GM12878 (cell line): ENCODE data around the gene ASIC2. TPM values are rescaled to one million over a fixed set of nuclear protein-coding genes. Genes with fewer than 3 reads are reported as not detected.

ENCODE experiments used
- ATAC-seq: fragments of 200-7000 bp; cut with Tn5 transposase; 3 replicates; pipeline ENCODE4 v1.9.1; 2020; ENCODE audit warnings: mild to moderate bottlenecking, moderate library complexity
- BruUV-seq: library from RNA; stranded (reverse); fragments of 400-500 nt; replicated peaks from 2 replicates; lab custom pipeline; 2021; lab: Mats Ljungman, UMichigan
- CTCF ChIA-PET: fragments of 300-600 bp; sonication (Branson Sonifier 250); formaldehyde crosslinking; extraction: SDS; loops from one replicate; lab custom pipeline; 2021; ENCODE audit warnings: inconsistent platforms; lab: Yijun Ruan, JAX
- POLR2A ChIA-PET: fragments of 350-600 bp; formaldehyde crosslinking; extraction: SDS; loops from one replicate; lab custom pipeline; 2021; ENCODE audit warnings: inconsistent platforms; lab: Charles Lee
- RAD21 ChIA-PET: fragments of 300-600 bp; sonication (Branson Sonifier 250); formaldehyde crosslinking; loops from one replicate; lab custom pipeline; 2023; ENCODE audit warnings: antibody characterized with exemption; ENCODE audit not compliant: unreplicated experiment; lab: Charles Lee
- SMC1A ChIA-PET: fragments of 300-600 bp; sonication (Branson Sonifier 250); formaldehyde crosslinking; loops from one replicate; lab custom pipeline; 2023; ENCODE audit not compliant: unreplicated experiment, uncharacterized antibody; lab: Charles Lee
- DNase-seq: peaks from one replicate; pipeline ENCODE4 v3.0.0-alpha.2; 2011; ENCODE audit warnings: low read depth, low spot score
- FAIRE-seq: peaks from 3 replicates; lab custom pipeline; 2011; peaks lifted over from hg19 to GRCh38; lab: Jason Lieb, UNC
- H2AFZ ChIP-seq: 2 replicates; pipeline ENCODE4 v1.6.0; 2011; ENCODE audit warnings: low read depth, low read length, control low read depth; ENCODE audit not compliant: control insufficient read depth
- H3K27ac ChIP-seq: 2 replicates; pipeline ENCODE4 v1.5.1; 2011; ENCODE audit warnings: control low read depth; ENCODE audit not compliant: control insufficient read depth, insufficient read depth
- H3K27me3 ChIP-seq, 2 experiments: replicated peaks in 1 of 2; 2 replicates each; pipeline versions ENCODE4 v1.6.0 to v1.6.1; 2011; ENCODE audit warnings: low read length in 1 of 2; ENCODE audit not compliant: control insufficient read depth in 2 of 2, insufficient read depth in 2 of 2
- H3K36me3 ChIP-seq, 2 experiments: 2 replicates each; pipeline ENCODE4 v1.5.1; 2011; ENCODE audit warnings: low read length in 1 of 2; ENCODE audit not compliant: control insufficient read depth in 2 of 2, insufficient read depth in 2 of 2
- H3K4me1 ChIP-seq: 2 replicates; pipeline ENCODE4 v1.6.1; 2011; ENCODE audit warnings: mild to moderate bottlenecking, low read length, moderate library complexity, mixed read lengths; ENCODE audit not compliant: control insufficient read depth, insufficient read depth
- H3K4me2 ChIP-seq: 2 replicates; pipeline ENCODE4 v1.6.0; 2011; ENCODE audit warnings: control low read depth; ENCODE audit not compliant: control insufficient read depth, insufficient read depth
- H3K4me3 ChIP-seq: fragments of 200-600 bp; sonication (generic); 2 replicates; pipeline ENCODE4 v1.5.1; 2016
- H3K79me2 ChIP-seq: 2 replicates; pipeline ENCODE4 v1.6.0; 2011; ENCODE audit warnings: low read length; ENCODE audit not compliant: control insufficient read depth, insufficient read depth
- H3K9ac ChIP-seq: 2 replicates; pipeline ENCODE4 v1.8.0; 2011; ENCODE audit warnings: low read length, control low read depth, mixed read lengths; ENCODE audit not compliant: control insufficient read depth, insufficient read depth
- H3K9me3 ChIP-seq: replicated peaks from 3 replicates; pipeline ENCODE4 v1.5.1; 2011; ENCODE audit warnings: mild to moderate bottlenecking, low read length; ENCODE audit not compliant: control insufficient read depth, insufficient read depth
- H4K20me1 ChIP-seq: 2 replicates; pipeline ENCODE4 v1.6.0; 2011; ENCODE audit not compliant: control insufficient read depth, insufficient read depth
- CUX1 ChIP-seq: IDR thresholded peaks from 2 replicates; pipeline ENCODE4 v1.6.1; 2012; ENCODE audit warnings: improper control_type of control experiment, low read depth, low read length; ENCODE audit not compliant: insufficient replicate concordance
- ETV6 ChIP-seq, 2 experiments: fragments of 450-650 bp in 1 of 2; IDR thresholded peaks in 1 of 2; conservative IDR thresholded peaks in 1 of 2; 2 replicates each; pipeline ENCODE4 v1.6.1; 2014; ENCODE audit warnings: antibody characterized with exemption in 1 of 2, borderline replicate concordance in 1 of 2, low read depth in 1 of 2, mild to moderate bottlenecking in 1 of 2, moderate library complexity in 1 of 2
- MEF2B ChIP-seq: fragments of 450-650 bp; IDR thresholded peaks from 2 replicates; pipeline ENCODE4 v1.6.1; 2018; ENCODE audit warnings: mild to moderate bottlenecking, moderate library complexity; ENCODE audit not compliant: partially characterized antibody, poor library complexity, severe bottlenecking
- NFYB ChIP-seq: IDR thresholded peaks from 2 replicates; pipeline ENCODE4 v1.6.1; 2011; ENCODE audit warnings: low read depth, mild to moderate bottlenecking, low read length, improper control_type of control experiment, moderate library complexity; ENCODE audit not compliant: insufficient read depth
- RFX5 ChIP-seq: IDR thresholded peaks from 2 replicates; pipeline ENCODE4 v1.6.1; 2011; ENCODE audit warnings: low read depth, low read length, improper control_type of control experiment
- STAT3 ChIP-seq: IDR thresholded peaks from 2 replicates; pipeline ENCODE4 v1.6.1; 2011; ENCODE audit warnings: low read depth, low read length, improper control_type of control experiment
- TAF1 ChIP-seq: IDR thresholded peaks from 2 replicates; pipeline ENCODE4 v1.6.1; 2011; ENCODE audit warnings: mild to moderate bottlenecking, low read depth, low read length, borderline replicate concordance
- ZBTB33 ChIP-seq: fragments of 450-650 bp; IDR thresholded peaks from 2 replicates; pipeline ENCODE4 v1.6.1; 2017; ENCODE audit warnings: mild to moderate bottlenecking
- WGBS: methylation state at CpG from one replicate; pipeline ENCODE4 v1.1.6; 2016; ENCODE audit warnings: low lambda C conversion rate; ENCODE audit not compliant: insufficient replicate concordance, insufficient coverage; ENCODE audit errors: missing lambda C conversion rate; 5-methylcytosine and 5-hydroxymethylcytosine counted together
- in situ Hi-C: fragments of 300-500 bp; cut with MboI; formaldehyde crosslinking; loops from 9 replicates; pipeline ENCODE4 v1.14.3; 2018; ENCODE audit warnings: mixed read lengths
- intact Hi-C: fragments of 100-400 bp; cut with micrococcal nuclease; formaldehyde crosslinking; loops from one replicate; pipeline ENCODE4 v1.14.2; 2022; ENCODE audit not compliant: unreplicated experiment
- polyA plus RNA-seq, 11 experiments: library from polyadenylated mRNA; depleted of rRNA in 4 of 11; unstranded in 6 of 11; stranded (reverse) in 5 of 11; fragments of >200 nt; fragmentation: Nextera tagmentation in 4 of 11; fragmentation: Illumina TruSeq in 1 of 11; extraction: Ambion mirVana in 4 of 11; extraction: Trizol in 1 of 11; gene quantifications; 1 replicate in 1 of 11; 2 replicates in 10 of 11; pipeline versions ENCODE4 v1.2.1 to v1.2.3, GENCODE V29; 2011 to 2016; ENCODE audit warnings: inconsistent platforms in 2 of 11, missing spikeins in 2 of 11, low read depth in 1 of 11
- total RNA-seq, 4 experiments: library from RNA; depleted of rRNA in 3 of 4; stranded (reverse); fragments of >200 nt in 3 of 4; fragmentation: Illumina TruSeq in 1 of 4; extraction: Trizol in 1 of 4; gene quantifications; 2 replicates each; pipeline versions ENCODE4 v1.2.1 to v1.2.3, GENCODE V29; 2013 to 2021

Gene ASIC2
- total and polyA plus RNA-seq, 10 of the 15 experiments (the other 5 are each of a cell fraction or from before 2014, with no cell fraction given) = not detected

- TF ChIP-seq CUX1 = no peak
- no peak for TF ChIP-seq RFX5
Measured at GRCh38 chr17:33054412-33054811, 238.7 kb downstream of the ASIC2 start (continued).

GRCh38 chr17:33053676-33054075, 239.4 kb downstream of the ASIC2 start:
- CTCF ChIA-PET = no interaction called here
- Histone ChIP-seq H3K4me1 (no peaks in the 10 kb centered on the region), H3K36me3 (no peaks in the 10 kb centered on the region), H3K4me2 (no peak overlapping the region), H3K9me3 (no peaks in the 10 kb centered on the region), H3K4me3 (no peak overlapping the region), H3K27me3 (0 out of 4 replicates have a peak, but pooled peaks cover 1 to 3% of the 10 kb centered on the region in 2 experiments), H2AFZ (no peak overlapping the region), H3K27ac (no peak overlapping the region), H3K79me2 (no peaks in the 10 kb centered on the region), H3K9ac (no peak overlapping the region), H4K20me1 (no peaks in the 10 kb centered on the region)
- FAIRE-seq = no peak
- POLR2A ChIA-PET = no interaction called here
- RAD21 ChIA-PET = no interaction called here
- SMC1A ChIA-PET = no interaction called here
- WGBS = 0% methylated on average over 2 of the region's 2 CpGs
- intact Hi-C loops = no loop called here
- DNase-seq = no peak
- ATAC-seq = no peak
- in situ Hi-C loops = no loop called here
- TF ChIP-seq STAT3 (no peak), MEF2B (no peak), ETV6 (conservative IDR thresholded peaks at IDR 0.05 in 1 of 2, IDR thresholded peaks at IDR 0.05 in 1 of 2; ENCODE audit: borderline replicate concordance in 1 of 2, low read depth in 1 of 2) (no peak), ZBTB33 (no peak), TAF1 (no peak), NFYB (no peak)
- BruUV-seq = no TSS peak
